ENCODE results near the gene TMEM131.

The TMEM131 gene

DNA sequence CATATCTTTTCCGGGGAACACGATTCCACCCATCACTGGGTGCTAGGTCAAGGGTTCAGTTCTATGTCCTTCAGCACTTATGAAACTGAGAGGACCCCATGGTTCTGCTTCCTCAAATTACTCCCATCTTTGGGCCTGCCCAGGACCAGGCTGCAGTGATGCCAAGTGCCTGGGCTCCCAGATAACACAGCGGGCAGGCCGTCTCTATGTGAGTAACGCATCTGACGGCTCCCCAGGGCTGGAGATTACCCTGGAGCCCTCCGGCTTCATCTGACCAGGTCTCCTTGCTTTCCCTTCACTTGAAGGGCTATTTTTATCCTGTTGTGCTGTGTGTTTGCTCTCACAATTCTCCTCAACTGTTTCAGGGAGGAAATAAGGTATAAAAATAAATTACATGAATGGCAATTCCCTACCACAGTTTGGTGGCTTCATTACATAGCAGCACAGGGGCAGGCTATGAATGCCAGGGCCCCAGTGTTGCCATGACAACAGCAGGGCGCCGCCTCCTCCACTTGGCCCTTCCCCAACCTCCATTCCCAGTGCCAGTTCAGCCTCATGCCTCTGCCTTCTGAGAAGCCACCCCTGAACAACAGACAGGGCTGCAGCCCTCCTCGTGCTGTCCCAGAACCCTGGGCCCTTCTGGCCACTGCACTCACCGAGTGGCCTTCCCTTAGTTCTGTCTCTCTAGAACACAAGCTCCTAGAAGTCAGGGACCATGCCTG lies 25.4 kb upstream of the TMEM131 start:
- ATAC-seq: no peak

DNA sequence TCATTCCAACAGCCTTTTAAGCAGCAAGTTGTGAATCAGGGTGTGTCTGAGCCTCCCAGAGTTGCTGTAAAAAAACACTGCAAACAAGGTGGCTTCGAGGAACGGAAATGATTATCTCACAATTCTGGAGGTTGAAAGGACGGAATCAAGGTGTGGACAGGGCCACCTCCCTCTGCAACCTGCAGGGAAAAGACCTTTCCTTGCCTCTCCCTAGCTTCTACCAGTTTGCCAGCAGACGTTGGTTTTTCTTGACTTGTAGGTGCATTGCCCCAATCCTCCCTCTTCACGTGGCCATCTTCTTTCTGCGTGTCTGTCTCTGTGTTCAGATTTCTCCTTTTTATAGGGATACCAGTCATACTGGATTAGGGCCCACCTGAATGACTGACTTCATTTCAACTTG lies 24.8 kb upstream of the TMEM131 start:
- no peak for ATAC-seq

DNA sequence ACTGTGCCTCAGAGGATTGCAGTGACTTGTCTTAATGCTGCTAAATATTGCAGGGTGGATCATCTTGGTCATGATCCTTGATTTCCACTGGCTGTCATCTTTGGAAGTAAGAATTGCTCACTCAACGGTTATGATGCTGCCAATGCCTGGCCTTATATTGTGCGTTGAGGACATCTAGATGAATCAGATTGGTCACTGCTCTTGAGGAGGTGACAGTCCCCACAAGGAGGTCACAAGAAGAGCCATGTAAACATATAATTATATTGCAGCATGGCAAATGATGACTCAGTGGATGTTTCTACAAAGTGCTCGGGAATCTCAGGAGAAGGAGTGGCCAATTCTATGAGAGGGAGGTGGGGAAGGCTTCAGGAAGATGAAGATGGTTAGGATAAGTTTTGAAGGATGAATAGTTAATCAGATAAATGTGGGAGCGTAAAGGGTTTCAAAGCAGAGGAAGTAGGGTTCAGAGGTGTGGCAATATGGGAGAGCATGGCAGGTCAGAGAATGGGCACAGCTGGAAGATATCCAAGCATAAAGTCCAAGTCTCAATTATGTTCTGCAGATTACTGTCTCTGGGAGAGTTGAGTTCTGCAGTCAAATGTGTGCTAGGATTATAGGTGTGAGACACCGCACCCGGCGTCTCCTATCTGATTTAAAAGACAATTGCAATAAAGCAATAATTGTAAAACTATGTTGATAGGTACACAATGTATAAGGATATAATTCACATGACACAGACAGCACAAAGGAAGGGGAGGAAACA lies 21.3 kb upstream of the TMEM131 start:
- no peak for ATAC-seq

DNA sequence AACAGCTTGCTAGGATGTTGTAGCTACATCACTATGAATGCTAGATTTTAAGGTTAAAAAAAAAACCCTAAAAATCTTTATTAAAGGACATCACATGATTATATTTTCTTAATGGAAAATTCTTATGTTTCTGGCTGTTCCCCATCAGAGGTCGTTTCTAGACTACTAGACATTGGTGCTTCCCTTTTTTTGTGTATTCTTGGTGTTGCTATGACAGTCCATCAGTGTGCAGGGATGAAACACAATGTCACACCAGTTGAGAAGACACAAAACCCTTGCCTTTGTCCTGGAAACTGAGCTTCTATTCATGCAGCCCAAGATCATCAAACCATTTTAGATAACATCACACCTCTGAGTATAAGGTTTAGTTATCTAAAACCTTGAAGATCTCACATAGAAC lies 19.9 kb upstream of the TMEM131 start:
- ATAC-seq: no peak

DNA sequence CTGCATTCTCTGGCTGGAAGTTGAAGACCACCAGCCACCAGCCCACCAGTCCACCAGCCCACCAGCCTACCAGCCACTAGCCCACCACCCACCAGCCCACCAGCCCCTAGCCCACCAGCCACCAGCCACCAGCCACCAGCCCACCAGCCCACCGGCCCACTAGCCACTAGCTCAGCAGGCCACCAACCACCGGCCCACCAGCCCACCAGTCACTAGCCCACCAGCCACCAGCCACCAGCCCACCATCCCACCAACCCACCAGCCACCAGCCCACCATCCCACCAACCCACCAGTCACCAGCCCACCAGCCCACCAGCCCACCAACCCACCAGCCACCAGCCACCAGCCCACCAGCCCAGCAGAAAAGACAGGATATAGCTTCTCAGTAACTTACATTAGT lies 18.6 kb upstream of the TMEM131 start:
- no peak for ATAC-seq

DNA sequence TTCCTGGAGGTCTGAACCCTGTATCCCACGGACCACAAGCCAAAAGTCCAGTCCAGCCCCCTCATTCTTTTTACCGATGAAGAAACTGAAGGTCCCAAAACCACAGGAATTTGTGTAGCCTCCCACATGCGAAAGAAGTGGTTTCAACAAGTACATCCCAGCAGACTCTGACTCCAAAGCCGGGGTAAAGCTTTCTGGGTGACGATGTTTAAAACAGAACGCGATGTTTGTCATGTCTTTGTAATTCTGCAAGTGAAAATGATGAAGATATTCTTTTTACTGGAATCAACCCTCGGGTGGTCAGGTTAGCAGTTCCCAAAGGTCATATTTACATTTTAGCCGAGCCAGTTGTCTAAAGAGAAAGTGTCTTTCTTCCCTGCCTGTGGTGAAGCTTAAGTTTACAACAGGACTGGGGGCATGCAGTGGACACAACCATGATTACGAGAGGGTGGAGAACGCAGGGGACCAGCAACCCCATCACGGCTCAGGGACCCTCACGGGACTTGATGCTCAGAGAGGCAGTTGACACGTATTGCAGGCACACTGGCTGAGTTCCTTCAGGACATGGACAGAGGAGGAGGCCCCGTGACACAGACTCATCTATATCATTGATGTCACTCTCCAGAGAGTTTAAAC lies 17.8 kb upstream of the TMEM131 start:
- ATAC-seq: peak in 1 of 2 donors; percentile 41

DNA sequence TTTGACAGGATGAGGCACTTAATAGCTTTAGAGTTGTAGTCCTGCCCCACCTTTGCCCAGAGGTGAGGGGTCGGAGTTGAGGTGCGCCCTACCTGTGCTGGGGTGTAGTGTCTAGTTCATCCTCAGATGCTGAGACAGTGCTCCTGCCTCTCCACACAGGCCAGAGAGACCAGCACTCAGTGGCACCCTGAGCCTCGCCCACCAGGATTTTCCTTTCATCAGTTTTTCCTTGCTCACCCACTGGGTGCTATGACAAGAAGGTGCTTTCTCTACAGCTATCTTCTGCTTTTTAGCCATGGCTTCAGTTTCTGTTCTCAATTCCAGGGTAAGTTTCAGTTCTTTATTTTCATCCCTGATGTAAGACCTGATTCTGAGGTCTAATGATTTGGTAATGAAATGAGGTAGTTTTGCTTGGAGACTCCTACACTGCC lies 16.8 kb upstream of the TMEM131 start:
- ATAC-seq: peak; percentile 60 to 69

DNA sequence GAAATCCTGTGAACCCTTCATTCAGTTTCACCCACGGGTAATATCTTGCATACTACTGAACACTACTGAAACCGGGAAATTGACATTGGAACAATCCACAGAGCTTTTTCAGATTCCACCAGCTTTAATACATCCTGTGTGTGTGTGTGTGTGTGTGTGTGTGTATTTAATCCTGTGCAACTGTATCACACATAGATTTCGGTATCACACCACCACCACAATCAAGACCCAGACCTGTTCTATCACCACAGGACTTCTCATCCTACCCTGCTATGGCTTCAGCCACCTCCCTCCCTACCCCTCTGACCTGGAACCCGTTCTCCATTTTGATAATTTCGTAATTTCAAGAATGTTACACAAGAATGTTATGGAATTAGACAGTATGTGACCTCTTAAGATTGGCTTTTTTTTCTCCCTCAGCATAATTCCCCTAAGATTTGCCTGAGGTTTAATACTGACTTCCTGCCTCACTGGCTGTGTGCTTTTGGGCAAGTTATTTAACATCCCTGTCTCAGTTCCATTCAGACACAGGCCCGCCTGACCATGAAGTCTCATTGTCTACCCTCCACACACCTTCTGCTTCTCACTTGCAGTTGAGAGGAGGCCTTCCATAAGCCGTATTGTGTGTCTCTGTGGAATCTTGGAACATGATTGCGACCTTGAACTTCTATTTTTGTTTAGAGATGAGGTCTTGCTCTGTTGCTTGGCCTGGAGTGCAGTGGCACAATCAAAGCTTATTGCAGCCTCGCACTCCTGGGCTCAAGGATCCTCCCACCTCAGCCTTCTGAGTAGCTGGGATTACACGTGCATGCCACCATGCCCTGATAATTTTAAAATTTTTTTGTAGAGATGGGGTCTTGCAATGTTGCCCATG lies 14.4 kb upstream of the TMEM131 start:
- ATAC-seq: no peak

DNA sequence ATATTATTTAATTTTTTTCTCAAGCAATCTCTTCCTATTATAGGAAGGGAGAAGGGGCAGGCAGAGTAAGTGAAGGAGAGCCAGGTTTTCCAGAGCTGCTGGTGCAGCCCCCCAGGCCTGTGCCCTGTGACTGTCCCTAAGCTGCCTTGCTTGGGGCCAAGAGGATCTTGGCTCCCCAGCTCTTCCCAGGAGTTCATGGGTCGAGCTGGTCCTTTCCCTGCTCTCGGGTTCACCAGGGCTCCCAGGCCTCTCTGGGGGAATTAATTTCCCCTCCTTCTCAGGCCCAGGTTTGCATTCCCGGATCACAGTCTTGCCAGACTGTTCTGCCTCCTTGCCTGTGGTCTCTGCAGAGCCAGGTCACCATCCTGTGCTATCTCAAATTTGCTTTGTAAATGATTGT lies 12.7 kb upstream of the TMEM131 start:
- ATAC-seq: no peak

DNA sequence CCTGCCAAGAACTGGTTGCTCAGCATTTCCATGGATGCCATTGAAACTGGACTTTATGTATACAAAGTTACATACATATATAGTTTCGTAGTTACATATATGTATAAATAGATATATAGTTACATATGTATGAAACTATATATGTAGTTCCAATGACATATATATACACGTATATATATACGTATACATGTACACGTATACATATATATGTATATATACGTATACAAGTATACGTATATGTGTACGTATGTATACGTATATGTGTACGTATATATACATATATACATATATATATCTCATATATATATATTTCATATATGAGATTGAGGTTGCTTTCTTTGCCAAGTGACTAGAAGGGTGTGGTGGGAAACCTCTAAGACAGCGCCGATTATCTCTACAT lies 10.6 kb upstream of the TMEM131 start:
- ATAC-seq: no peak

DNA sequence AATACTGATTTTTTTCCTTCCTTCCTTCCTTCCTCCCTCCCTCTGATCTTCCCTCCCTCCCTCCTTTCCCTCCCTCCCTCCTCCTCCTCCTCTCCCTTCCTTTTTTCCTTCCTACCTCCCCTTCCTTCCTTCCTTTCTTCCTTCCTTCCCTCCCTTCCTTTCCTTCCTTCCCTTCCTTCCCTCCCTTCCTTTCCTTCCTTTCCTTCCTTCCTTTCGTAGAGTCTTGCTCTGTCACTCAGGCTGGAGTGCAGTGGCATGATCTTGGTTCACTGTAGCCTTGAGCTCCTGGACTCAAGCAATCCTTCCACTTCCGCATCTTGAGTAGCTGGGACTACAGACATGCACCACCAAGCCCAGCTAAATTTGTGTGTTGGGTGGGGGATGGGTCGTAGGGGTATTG lies 8.9 kb upstream of the TMEM131 start:
- no peak for ATAC-seq

DNA sequence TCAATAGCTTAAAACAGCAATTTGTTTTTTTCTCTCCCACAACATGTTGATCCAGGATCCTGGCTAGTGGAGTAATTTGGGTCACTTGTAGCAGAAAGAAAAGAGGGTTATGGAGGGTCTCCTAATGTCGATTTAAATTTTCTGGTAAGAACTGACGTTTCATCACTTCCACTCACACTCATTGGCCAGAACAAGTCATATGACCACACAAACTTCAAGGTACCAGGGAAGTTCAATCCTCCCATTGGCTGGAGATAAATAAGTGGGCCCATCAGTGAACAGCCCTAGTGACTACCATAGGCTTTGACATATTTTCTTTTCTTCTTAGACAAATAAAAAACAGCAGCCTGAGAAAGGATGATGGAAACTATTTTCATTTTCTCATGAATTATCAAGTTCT lies 8.3 kb upstream of the TMEM131 start:
- ATAC-seq: no peak

DNA sequence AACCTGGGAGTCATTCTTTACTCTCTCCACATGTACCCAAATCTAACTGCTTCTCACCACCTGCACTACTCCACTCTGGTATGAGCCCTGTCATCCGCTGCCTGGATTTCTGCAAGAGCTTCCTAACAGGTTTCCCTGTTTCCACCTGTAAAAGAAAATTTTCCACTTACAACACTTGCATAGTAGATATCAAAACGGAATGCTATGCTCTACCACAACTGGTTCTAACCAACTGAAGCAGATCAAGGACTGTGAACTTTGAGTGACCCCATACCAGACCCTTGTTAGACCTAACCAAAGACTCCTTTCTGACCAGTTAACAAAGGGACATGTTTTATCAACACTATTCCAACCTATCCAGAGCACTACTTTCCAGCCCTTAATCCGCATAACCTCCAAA lies 3.8 kb upstream of the TMEM131 start:
- no peak for ATAC-seq

DNA sequence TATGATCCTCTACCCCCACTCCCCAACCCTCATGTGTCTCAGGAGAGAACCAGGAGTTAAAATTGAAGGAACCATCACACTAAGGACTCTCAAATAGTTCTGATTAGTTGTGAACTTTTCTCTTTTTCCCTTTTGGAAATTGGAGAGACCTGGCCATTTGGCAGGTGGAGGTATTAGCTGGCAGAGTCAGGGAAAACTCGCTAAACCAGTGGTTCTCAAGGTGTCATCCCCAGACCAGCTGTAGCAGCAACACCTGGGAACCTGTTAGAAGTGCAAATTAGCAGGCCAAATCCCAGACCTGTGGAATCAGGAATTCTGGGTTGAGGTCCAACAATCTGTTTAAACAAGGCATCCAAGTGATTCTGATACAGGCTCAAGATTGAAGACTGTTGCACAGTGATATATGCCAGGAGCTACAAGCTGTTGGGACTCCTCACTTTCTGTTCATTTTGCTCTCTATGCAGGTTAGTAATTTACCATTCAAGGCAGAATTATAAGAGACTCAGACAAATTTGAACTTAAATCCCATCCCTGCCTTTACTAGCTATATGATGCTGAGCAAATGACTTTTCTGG lies 2.8 kb upstream of the TMEM131 start:
- ATAC-seq: no peak

DNA sequence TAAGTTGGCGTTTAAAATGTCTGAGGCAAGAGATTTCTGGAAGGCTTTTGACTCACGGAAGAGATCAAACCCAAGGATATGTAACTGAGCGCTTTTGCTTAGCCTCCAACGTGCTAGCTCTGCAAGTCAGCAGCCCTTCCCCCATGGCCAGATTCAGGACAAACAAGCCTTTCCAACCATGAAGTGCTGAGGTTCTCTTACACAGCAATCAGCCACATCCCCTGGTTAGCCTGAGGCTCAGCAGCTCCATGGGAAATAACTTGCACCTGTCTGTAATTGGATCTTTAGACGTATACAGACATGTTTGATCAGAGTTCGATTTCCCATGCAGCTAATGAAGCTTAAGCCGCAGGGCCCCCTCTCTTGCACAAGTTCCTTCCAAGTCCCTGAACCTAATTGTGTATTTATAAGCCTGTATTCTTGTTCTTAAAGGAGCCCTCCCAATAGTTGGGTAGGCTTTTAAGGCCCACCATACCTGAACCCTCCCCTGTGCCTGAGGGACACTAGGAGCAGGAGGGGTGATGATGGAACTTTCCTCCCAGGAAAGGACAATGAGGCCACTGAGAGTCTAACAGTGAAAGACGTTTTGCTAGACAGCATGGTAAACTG lies 2.1 kb upstream of the TMEM131 start:
- no peak for ATAC-seq

DNA sequence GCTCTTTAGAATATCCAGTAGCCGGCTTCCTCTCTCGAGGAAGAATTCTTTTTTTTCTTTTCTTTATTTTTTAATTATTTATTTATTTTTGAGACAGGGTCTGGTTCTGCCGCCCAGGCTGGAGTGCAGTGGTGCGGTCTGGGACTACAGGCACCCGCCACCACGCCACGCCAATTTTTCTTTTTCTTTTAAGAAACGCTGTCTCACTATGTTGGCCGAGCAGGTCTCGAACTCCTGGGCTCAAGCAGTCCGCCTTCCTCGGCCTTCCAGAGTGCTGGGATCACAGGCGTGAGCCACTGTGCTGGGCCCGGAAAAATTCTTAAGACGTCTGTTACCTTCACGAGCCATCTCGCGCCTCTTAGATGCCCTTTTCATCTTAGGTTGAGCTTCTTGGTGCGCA lies 931 bp upstream of the TMEM131 start:
- no peak for ATAC-seq

DNA sequence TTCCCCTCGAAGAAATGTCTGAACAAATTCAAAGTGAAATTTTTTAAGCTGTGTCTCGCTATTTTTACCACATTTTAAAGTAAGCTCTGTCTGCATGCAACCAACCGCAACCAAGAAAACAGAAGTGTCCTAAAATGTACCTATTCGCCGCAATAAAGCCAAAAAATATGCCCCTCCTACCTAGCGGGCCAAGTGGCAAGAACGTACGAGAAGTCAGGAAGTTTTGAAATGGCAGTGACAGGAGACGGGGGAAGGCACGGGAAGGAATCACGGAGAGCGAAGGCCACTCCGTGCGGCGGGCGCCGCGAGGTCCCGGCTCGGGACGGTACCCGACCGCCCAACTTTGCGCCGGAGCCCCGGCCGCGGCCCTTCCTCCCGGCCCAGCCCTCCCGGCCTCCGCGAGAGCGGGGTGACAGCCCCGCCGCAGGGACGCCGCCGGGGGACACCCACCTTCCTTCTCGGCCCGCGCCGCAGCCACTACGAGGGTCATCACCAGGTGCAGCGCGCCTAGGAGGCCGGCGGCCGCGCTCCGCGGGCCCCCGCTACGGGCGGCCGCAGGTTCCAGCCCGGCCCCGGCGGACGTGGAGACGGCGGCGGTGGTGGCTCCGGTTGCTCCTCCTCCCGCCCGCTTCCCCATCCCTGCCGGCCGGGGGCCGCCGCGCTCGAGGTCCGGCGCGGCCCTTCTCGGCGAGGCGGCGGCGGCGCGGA lies 568 bp downstream of the TMEM131 start:
- peak; percentile 20 for ATAC-seq

DNA sequence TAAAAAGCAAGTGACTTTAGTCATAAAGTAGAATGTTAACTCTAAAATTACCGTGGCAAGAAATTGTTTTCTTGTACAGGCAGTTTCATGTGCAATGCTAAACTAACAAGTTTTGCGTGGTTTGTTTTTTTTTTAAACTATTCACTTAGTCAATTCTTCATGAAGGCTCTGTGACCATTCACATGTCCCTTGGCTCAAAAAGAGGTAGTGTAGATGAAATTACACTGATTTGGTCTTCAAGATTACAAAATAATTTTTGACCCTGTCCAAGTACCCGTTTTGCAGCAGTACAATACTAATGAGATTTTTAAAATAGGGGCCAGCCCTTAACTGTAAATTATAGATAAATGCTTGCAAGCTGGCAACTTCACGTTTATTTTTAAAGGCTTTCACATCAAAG lies 1.3 kb downstream of the TMEM131 start:
- no peak for ATAC-seq

DNA sequence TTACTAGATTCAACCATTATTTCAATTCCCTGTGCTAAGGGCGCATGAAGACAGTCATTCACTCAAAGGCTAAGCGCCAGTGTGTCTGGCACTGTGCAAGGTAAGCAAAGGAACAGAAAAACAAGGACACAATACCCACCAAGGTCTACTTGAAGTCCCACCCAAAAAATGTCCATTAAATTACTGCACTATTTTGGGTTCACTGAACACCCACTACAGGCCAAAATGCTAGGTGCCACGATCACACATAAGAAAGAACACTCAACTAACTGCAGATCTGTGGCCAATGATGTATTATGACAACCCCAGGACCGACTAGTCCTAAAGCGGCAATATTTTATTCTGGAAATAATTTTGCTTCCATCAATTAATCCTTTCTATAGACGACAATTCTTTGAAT lies 1.8 kb downstream of the TMEM131 start:
- no peak for ATAC-seq

DNA sequence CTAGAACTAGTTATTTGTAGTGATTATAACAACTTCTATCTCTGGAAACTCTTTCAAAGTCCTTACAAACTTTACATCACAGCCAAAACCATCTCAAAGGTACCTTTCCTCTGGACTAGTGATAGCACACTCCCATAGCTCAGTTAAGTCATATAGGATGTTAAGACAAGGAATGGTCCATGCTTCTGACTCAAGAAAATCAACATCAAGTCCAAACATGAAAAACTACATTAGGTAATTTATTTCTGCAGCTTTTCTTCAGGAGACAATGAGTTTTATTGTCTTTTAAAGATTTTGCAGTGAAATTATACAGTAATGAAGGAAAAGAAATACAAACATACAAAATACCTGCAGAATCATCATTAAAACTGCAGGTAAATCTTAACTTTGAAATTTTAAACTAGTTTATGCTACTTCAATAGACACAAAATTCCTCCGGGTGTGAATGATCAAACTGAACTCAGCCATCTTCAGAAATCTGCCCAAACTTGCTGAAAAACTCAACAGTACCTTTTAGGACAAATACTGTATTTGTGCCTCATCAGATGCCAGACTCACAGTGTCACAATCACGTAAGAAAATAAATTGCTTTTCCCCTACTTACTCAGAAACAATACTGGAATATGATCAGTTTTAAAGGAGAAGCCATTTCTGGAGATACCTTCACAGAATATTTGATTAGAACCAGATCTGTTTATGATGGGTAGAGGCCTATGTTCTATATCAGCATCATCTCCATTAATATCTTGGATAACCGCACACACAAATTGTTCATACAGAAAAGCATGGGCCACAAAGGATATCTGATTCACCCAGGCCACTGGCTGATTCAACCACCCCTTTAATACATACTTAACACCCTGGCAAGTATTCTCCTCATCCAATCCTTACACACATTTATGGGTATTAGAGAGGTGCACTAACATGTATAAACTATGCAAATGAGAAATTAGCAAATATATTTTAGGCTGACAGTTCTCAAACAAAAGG lies 2.6 kb downstream of the TMEM131 start:
- no peak for ATAC-seq
